ENCODE measurements around the gene FGF21.

GRCh38 chr19:48728911-48729664 is 26.2 kb upstream of the FGF21 start:
- no peak for TF ChIP-seq POLR2AphosphoS5 (IDR thresholded peaks at IDR 0.05)
- TF ChIP-seq CTCF (IDR thresholded peaks at IDR 0.05): no peak
